A549 (cell line): ENCODE measurements around the gene EDA. TPM values are rescaled to one million over a fixed set of nuclear protein-coding genes. Genes with fewer than 3 reads are reported as not detected.
A peak's percentile ranks its signal among the peaks of the same experiment; 100 is the strongest.

Experiments
- ATAC-seq, 2 experiments: fragments of 200-7000 bp in 1 of 2; fragments of >200 bp in 1 of 2; cut with Nextera tagmentation in 1 of 2; cut with Tn5 transposase in 1 of 2; 3 replicates each; pipeline versions ENCODE4 v1.8.0 to v1.9.1; 2018 to 2020; ENCODE audit warnings: mild to moderate bottlenecking in 1 of 2, moderate library complexity in 1 of 2
- CTCF ChIA-PET: fragments of 300-600 bp; sonication (Branson Sonifier 250); formaldehyde crosslinking; extraction: SDS; loops from one replicate; lab custom pipeline; 2021; ENCODE audit warnings: antibody characterized with exemption, inconsistent platforms; lab: Yijun Ruan, JAX
- POLR2A ChIA-PET: fragments of 350-600 bp; formaldehyde crosslinking; extraction: SDS; loops from one replicate; lab custom pipeline; 2021; ENCODE audit warnings: antibody characterized with exemption, inconsistent platforms; lab: Yijun Ruan, JAX
- DNase-seq, 2 experiments: peaks; one replicate each; pipeline versions ENCODE4 v3.0.0 to v3.0.0-alpha.2; 2011 to 2016; ENCODE audit warnings: low read depth in 1 of 2, low spot score in 1 of 2
- FAIRE-seq: peaks from 2 replicates; lab custom pipeline; 2011; peaks lifted over from hg19 to GRCh38; lab: Jason Lieb, UNC
- H3K27ac ChIP-seq, 2 experiments: fragments of >200 bp; sonication (Bioruptor Twin); formaldehyde crosslinking; 3 replicates each; pipeline ENCODE4 v1.5.1; 2016 to 2017
- H3K4me1 ChIP-seq: fragments of >200 bp; sonication (Bioruptor Twin); formaldehyde crosslinking; 3 replicates; pipeline ENCODE4 v1.6.1; 2016
- H3K4me2 ChIP-seq: fragments of >200 bp; sonication (Bioruptor Twin); formaldehyde crosslinking; 3 replicates; pipeline ENCODE4 v1.6.1; 2016
- H3K4me3 ChIP-seq: fragments of >200 bp; sonication (Bioruptor Twin); formaldehyde crosslinking; 3 replicates; pipeline ENCODE4 v1.5.1; 2016
- H3K9me3 ChIP-seq: fragments of >200 bp; sonication (Bioruptor Twin); formaldehyde crosslinking; 3 replicates; pipeline ENCODE4 v1.6.1; 2016
- ATOH8 ChIP-seq: fragments of 250-450 bp; sonication (Bioruptor Pico); IDR thresholded peaks from 2 replicates; pipeline ENCODE4 v1.5.0; 2020; ENCODE audit warnings: low read depth, mild to moderate bottlenecking, moderate library complexity
- BHLHE40 ChIP-seq: IDR thresholded peaks from 2 replicates; pipeline ENCODE4 v1.6.1; 2012; ENCODE audit warnings: low read depth, low read length, inconsistent platforms
- CBX2 ChIP-seq: fragments of 200-600 bp; sonication (generic); IDR thresholded peaks from 2 replicates; pipeline ENCODE4 v1.6.1; 2016; ENCODE audit warnings: low read depth, mild to moderate bottlenecking, borderline replicate concordance
- CTCF ChIP-seq: fragments of >200 bp; sonication (Bioruptor Twin); formaldehyde crosslinking; IDR thresholded peaks from 3 replicates; pipeline ENCODE4 v1.5.1; 2016
- E2F6 ChIP-seq: IDR thresholded peaks from 2 replicates; pipeline ENCODE4 v1.6.1; 2012; ENCODE audit warnings: low read depth, borderline replicate concordance
- EHF ChIP-seq: fragments of 250-450 bp; sonication (Bioruptor Pico); IDR thresholded peaks from 2 replicates; pipeline ENCODE4 v1.5.0; 2020; ENCODE audit warnings: mild to moderate bottlenecking
- ELK1 ChIP-seq: fragments of 150-350 bp; IDR thresholded peaks from 2 replicates; pipeline ENCODE4 v1.6.1; 2014; ENCODE audit warnings: low read depth, mild to moderate bottlenecking, low read length
- FOSL2 ChIP-seq, 2 experiments: fragments of 450-650 bp in 1 of 2; fragments of >200 bp in 1 of 2; sonication (Bioruptor Twin) in 1 of 2; formaldehyde crosslinking; IDR thresholded peaks; 2 replicates each; pipeline versions ENCODE4 v1.5.0 to v1.6.1; 2016 to 2020; ENCODE audit warnings: mild to moderate bottlenecking in 1 of 2, moderate library complexity in 1 of 2
- FOXS1 ChIP-seq: fragments of 250-450 bp; sonication (Bioruptor Pico); IDR thresholded peaks from 2 replicates; pipeline ENCODE4 v1.5.0; 2020; ENCODE audit warnings: mild to moderate bottlenecking, moderate library complexity
- GATA3 ChIP-seq: IDR thresholded peaks from 2 replicates; pipeline ENCODE4 v1.6.1; 2012; ENCODE audit warnings: borderline replicate concordance
- HDAC2 ChIP-seq: fragments of 200-600 bp; sonication (generic); IDR thresholded peaks from 2 replicates; pipeline ENCODE4 v1.6.1; 2016
- HEYL ChIP-seq: fragments of 250-450 bp; sonication (Bioruptor Pico); IDR thresholded peaks from 2 replicates; pipeline ENCODE4 v1.8.0; 2021; ENCODE audit warnings: mild to moderate bottlenecking, moderate library complexity
- JUN ChIP-seq, 2 experiments: fragments of >200 bp; sonication (Bioruptor Twin); formaldehyde crosslinking; IDR thresholded peaks; 2 replicates in 1 of 2; 3 replicates in 1 of 2; pipeline ENCODE4 v1.6.1; 2016 to 2017
- MAZ ChIP-seq: fragments of 150-350 bp; IDR thresholded peaks from 2 replicates; pipeline ENCODE4 v1.6.1; 2014; ENCODE audit warnings: antibody characterized with exemption, low read depth, low read length, borderline replicate concordance
- NPAS2 ChIP-seq: fragments of 250-450 bp; sonication (Bioruptor Pico); IDR thresholded peaks from 2 replicates; pipeline ENCODE4 v1.8.0; 2022; ENCODE audit warnings: mild to moderate bottlenecking, moderate library complexity, borderline replicate concordance
- NR3C1 ChIP-seq: fragments of >200 bp; sonication (Bioruptor Twin); formaldehyde crosslinking; IDR thresholded peaks from 3 replicates; pipeline ENCODE4 v1.6.1; 2017
- POLR2AphosphoS2 ChIP-seq: conservative IDR thresholded peaks from 2 replicates; pipeline ENCODE4 v1.6.1; 2012; ENCODE audit warnings: low read length, improper control_type of control experiment, inconsistent platforms
- RAD21 ChIP-seq, 2 experiments: fragments of >200 bp in 1 of 2; sonication (Bioruptor Twin) in 1 of 2; formaldehyde crosslinking in 1 of 2; IDR thresholded peaks in 1 of 2; conservative IDR thresholded peaks in 1 of 2; 2 replicates in 1 of 2; 3 replicates in 1 of 2; pipeline ENCODE4 v1.6.1; 2012 to 2018; ENCODE audit warnings: inconsistent platforms in 1 of 2
- RARB ChIP-seq: fragments of 250-450 bp; sonication (Bioruptor Pico); IDR thresholded peaks from 2 replicates; pipeline ENCODE4 v1.8.0; 2021; ENCODE audit warnings: mild to moderate bottlenecking, moderate library complexity
- REST ChIP-seq: fragments of 200-600 bp; sonication (generic); IDR thresholded peaks from 2 replicates; pipeline ENCODE4 v1.6.1; 2016; ENCODE audit warnings: antibody characterized with exemption, mild to moderate bottlenecking, moderate library complexity
- TFCP2L1 ChIP-seq: fragments of 250-450 bp; sonication (Bioruptor Pico); IDR thresholded peaks from 2 replicates; pipeline ENCODE4 v1.5.0; 2021; ENCODE audit warnings: mild to moderate bottlenecking
- TP53 ChIP-seq: fragments of 250-450 bp; sonication (Bioruptor Pico); IDR thresholded peaks from 2 replicates; pipeline ENCODE4 v1.5.0; 2021; ENCODE audit warnings: mild to moderate bottlenecking, moderate library complexity
- ZC3H11A ChIP-seq: fragments of 450-650 bp; IDR thresholded peaks from 2 replicates; pipeline ENCODE4 v1.6.1; 2014; ENCODE audit warnings: antibody characterized with exemption, mild to moderate bottlenecking
- ZFP36 ChIP-seq: fragments of 450-650 bp; IDR thresholded peaks from 2 replicates; pipeline ENCODE4 v1.6.1; 2014; ENCODE audit warnings: borderline replicate concordance; ENCODE audit not compliant: partially characterized antibody
- ZNF302 ChIP-seq: fragments of 250-450 bp; sonication (Bioruptor Pico); IDR thresholded peaks from 2 replicates; pipeline ENCODE4 v1.9.0; 2021; ENCODE audit warnings: inconsistent platforms, mild to moderate bottlenecking, moderate library complexity
- WGBS: methylation state at CpG from one replicate; pipeline ENCODE4 v1.1.6; 2017; ENCODE audit errors: missing lambda C conversion rate; 5-methylcytosine and 5-hydroxymethylcytosine counted together
- polyA plus RNA-seq, 4 experiments: library from polyadenylated mRNA; depleted of rRNA in 3 of 4; stranded (reverse); fragments of >200 nt; fragmentation: RNase III in 1 of 4; extraction: RNeasy Plus Mini Kit Qiagen cat#74134 plus additional on column Dnase treatment in 1 of 4; gene quantifications; 2 replicates in 3 of 4; 3 replicates in 1 of 4; pipeline ENCODE4 v1.2.3, GENCODE V29; 2011 to 2017

Gene EDA
- polyA plus RNA-seq, 2 of the 4 experiments (the other 2 are of a cell fraction) = 0.25 to 0.26 TPM

GRCh38 chrX:69808375-69808774 lies 192.5 kb downstream of the EDA start (continued):
- TF ChIP-seq NPAS2 (CRISPR knock-in tag) (no peak), ZNF302 (CRISPR knock-in tag) (no peak), ZFP36 (no peak), FOSL2 (IDR thresholded peaks at IDR 0.05) (no peak), FOSL2 (CRISPR knock-in tag; IDR thresholded peaks at IDR 0.05) (no peak), NR3C1 (no peak), GATA3 (no peak), ATOH8 (no peak)
- TF ChIP-seq, all 56 proteins: peak for 0

GRCh38 chrX:69813677-69814076 lies 197.8 kb downstream of the EDA start:
- no peak for DNase-seq
- H3K4me3 ChIP-seq = no peak overlapping the region
- no peak overlapping the region for H3K27ac ChIP-seq
- ChIA-PET POLR2A (no interaction called here), CTCF (no interaction called here)
- FAIRE-seq = peak; percentile 59
- TF ChIP-seq ZFP36 = no peak
- TF ChIP-seq HEYL (CRISPR knock-in tag) = no peak
- no peak for TF ChIP-seq TFCP2L1
- 0% methylated on average over 1 of the region's 1 CpG for WGBS
- H3K4me2 ChIP-seq = no peak overlapping the region
- no peak for ATAC-seq
- H3K9me3 ChIP-seq = no peaks in the 10 kb centered on the region
- no peaks in the 10 kb centered on the region for H3K4me1 ChIP-seq

GRCh38 chrX:69815063-69815462 lies 199.2 kb downstream of the EDA start:
- no peaks in the 10 kb centered on the region for H3K4me1 ChIP-seq
- FAIRE-seq (no peak), DNase-seq (no peak), ATAC-seq (no peak)
- no peak overlapping the region for H3K4me3 ChIP-seq
- WGBS = no CpG with 5 or more reads among the region's 4 CpGs
- POLR2A ChIA-PET = no interaction called here
- CTCF ChIA-PET = no interaction called here
- H3K4me2 ChIP-seq = no peak overlapping the region
- H3K9me3 ChIP-seq = no peaks in the 10 kb centered on the region
- TF ChIP-seq BHLHE40 = no peak
- no peak for TF ChIP-seq MAZ
- no peak for TF ChIP-seq E2F6
- TF ChIP-seq FOSL2 (IDR thresholded peaks at IDR 0.05) = no peak
- no peak for TF ChIP-seq FOSL2 (CRISPR knock-in tag; IDR thresholded peaks at IDR 0.05)
- TF ChIP-seq ELK1 = no peak
- no peak for TF ChIP-seq CTCF
- no peak for TF ChIP-seq ZNF302 (CRISPR knock-in tag)
- no peak for TF ChIP-seq REST
- no peak for TF ChIP-seq FOXS1
- TF ChIP-seq TP53 (CRISPR knock-in tag) = no peak
- no peak for TF ChIP-seq CBX2
- no peak for TF ChIP-seq EHF (CRISPR knock-in tag)
- no peak for TF ChIP-seq JUN (IDR thresholded peaks at IDR 0.05)
- no peak for TF ChIP-seq GATA3
- no peak for TF ChIP-seq HDAC2
- TF ChIP-seq RARB (CRISPR knock-in tag) = no peak
- no peak for TF ChIP-seq POLR2AphosphoS2
- TF ChIP-seq RAD21 (conservative IDR thresholded peaks at IDR 0.05 in 1 of 2, IDR thresholded peaks at IDR 0.05 in 1 of 2) = no peak
- no peak for TF ChIP-seq ZC3H11A
- H3K27ac ChIP-seq = no peak overlapping the region
